Hematopoietic multipotent progenitor cell treated with erythropoietin and hydrocortisone succinate and interleukin-3 and kit ligand, for 4 days (in vitro differentiated cells): ENCODE measurements around the gene MYL6B.
A peak's percentile ranks its signal among the peaks of the same experiment; 100 is the strongest.
"Not testable (repeated sequence)": the region's sequence is repeated elsewhere in the genome, so short reads cannot be mapped to it uniquely, and the experiment has no call there.

Experiments
- DNase-seq: peaks from one replicate; pipeline ENCODE4 v3.0.0-alpha.2; 2015

Gene MYL6B

DNA sequence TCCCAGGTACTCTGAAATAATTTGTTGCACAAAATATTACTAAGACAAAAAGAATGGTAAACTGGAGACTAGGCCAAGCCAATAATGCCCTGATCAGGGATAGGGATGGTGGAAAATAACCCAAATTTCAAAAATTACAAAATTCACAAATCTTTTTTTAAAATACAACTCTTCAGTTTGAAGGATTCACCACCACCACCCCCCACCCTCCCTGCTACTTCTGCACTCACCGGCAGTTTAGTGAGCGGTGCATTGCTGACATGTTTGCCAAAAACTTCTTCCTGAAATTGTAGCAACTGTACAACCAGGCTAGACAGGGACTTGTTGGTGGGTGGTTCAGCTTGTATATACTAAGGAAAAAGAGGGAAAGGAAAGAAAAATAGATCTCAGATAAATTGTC lies 34.6 kb downstream of the MYL6B start:
- DNase-seq: peak; percentile 24

- peak; percentile 49 for DNase-seq
These were observed 35.9 kb downstream of the MYL6B start for GRCh38 chr12:56188131-56188777.

GRCh38 chr12:56188778-56189098 lies 36.4 kb downstream of the MYL6B start:
- DNase-seq: no peak

DNA sequence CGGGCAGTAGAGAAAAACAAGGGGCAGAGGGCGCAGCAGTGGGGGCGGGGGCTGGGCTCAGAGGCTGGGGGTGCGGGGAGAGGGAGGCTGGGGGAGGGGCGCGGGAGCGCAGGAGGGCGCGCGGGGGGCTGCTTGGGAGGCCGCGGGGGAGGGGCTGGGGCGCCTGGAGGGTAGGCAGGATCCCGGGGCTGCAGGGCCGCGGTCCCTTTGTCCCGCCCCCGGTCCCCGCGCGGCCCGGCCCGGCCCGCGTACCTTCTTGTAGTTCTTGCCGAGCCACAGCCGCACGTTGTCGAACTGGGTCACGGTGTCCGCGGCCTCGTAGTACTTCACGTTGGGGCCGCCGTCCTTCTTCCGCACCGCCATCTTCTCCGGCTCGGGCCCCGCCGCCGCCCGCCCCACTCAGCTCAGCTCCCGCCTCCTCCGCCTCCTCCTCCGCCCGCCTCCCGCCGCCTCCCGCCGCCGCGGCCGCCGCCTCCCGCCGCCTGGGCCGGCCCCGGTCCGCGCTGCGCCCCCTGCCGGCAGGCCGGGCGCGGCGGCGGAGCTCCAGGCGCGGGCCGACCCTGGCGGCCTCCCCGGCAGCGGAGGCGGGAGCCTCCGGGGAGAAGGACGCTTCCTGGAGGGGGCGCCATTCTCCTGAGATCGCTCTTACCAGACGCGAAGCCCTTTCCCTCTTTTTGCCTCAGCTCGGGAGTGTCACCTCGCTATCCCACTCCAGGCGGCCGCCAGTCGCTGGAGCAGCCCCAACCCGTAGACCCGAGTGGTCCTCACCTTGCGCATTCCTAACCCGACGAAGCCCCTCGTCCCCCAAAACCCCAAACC lies 36.9 kb downstream of the MYL6B start, which contains the start of gene SMARCC2:
TSS of gene SMARCC2 (minus strand) at position 385 of the 819 bp plus-strand sequence. CDS start at position 363, 22 bp downstream.
- peak; percentile 95 for DNase-seq

DNA sequence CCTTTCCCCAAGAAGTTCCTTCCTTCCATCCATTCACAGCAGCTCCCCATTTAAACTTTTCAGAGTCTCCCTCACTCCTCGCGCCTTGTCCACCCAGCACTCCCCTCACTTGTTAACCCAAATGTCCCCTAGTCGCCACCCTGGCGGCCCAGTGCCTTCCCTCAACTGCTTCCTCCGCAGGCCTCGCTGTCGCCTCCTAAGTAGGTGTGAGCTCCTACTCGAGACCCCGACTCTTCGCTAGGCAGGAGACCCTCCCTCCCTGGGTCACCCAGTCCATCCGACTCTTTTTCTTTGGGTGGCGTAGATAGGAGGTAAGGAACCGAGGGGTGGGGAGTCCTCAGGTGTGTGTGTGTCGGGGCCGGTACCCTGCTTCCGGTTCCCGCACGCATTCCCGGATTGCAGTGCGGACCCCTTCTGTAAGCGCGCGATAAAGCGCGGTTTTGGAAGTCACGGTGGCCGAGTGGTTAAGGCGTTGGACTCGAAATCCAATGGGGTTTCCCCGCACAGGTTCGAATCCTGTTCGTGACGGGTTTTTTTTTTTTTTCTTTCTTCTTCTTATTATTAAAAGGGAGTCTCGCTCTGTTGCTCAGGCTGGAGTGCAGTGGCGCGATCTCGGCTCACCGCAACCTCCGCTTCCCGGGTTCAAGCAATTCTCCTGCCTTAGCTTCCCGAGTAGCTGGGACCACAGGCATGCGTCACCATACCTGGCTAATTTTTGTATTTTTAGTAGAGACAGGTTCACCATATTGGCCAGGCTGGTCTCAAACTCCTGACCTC lies 37.7 kb downstream of the MYL6B start:
- DNase-seq: peak; percentile 94

GRCh38 chr12:56190695-56191155 lies 38.3 kb downstream of the MYL6B start:
- DNase-seq: no peak

DNA sequence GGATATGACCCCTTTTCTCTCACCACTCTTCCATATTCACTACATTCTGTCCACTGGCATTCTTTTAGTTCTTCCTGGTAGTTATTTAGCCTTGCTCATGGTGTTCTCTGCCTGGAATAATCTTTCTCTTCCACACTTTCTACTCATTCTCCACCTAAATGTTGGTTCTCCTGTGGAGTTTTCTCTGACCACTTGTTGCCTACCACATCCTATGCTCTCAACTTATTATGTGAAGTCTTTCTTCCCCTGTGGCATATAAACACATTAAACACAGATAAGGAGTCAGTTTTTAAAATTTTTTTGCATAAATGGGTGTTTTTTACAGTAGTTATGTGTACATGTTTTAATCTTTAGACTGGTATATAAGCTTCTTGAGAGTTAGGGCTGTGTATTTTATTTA lies 40.2 kb downstream of the MYL6B start:
- DNase-seq: no peak

- DNase-seq: peak; percentile 96
These were observed 40.7 kb downstream of the MYL6B start for GRCh38 chr12:56193025-56193578.

GRCh38 chr12:56196818-56197550 lies 44.6 kb downstream of the MYL6B start:
- not testable (repeated sequence) for DNase-seq

GRCh38 chr12:56197921-56198635 lies 45.7 kb downstream of the MYL6B start:
- no peak for DNase-seq

- DNase-seq: no peak
These were observed 46.4 kb downstream of the MYL6B start for GRCh38 chr12:56198836-56199235.

GRCh38 chr12:56202366-56202765 lies 50.0 kb downstream of the MYL6B start:
- no peak for DNase-seq

DNA sequence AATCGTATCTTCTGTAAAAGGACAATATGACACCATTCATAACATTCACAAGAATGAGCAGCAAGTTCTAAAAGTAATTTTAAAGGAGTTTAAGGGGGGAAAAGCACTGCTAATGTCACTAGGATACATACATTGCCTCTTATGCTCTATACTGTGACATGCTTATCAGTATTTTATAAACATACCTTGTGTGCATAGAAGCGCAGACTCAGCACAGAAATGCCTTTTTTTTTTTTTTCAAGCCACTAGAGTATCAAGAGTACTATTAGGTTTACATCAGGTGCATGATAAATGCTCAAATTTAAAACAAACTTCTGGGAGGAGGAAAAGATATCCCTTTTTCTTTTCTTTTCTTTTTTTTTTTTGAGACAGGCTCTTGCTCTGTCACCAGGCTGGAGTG lies 50.5 kb downstream of the MYL6B start:
- DNase-seq: no peak

GRCh38 chr12:56204275-56204674 lies 51.9 kb downstream of the MYL6B start:
- DNase-seq: no peak

DNA sequence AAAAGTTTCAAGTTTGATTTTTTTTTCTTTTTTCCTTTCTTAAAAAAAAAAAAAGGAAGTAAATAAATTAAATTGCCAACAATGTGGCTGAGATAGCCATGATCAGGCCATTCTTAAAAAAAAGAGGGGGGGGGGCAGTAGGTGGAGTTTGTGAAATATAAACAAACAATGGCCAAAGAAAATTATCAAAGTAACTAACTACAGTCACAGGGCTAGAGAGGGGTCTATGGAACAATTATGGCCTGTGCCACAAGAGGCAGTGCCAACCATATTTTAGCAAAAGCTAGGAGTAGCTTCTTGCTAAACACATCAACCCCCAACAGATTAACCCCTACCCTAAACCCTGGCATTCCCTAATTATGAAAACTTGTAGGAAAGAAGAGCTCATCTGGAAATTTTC lies 53.1 kb downstream of the MYL6B start:
- peak; percentile 79 for DNase-seq

GRCh38 chr12:56206452-56207166 lies 54.2 kb downstream of the MYL6B start:
- peak; percentile 76 for DNase-seq
